H1 (cell line): ENCODE results near the gene ITGA3. TPM values are rescaled to one million over a fixed set of nuclear protein-coding genes. Genes with fewer than 3 reads are reported as not detected.

ENCODE experiments used
- CTCF ChIA-PET: fragments of 300-600 bp; sonication (Branson Sonifier 250); formaldehyde crosslinking; loops from one replicate; lab custom pipeline; 2021; ENCODE audit not compliant: partially characterized antibody; lab: Charles Lee
- POLR2A ChIA-PET: fragments of 300-600 bp; sonication (Branson Sonifier 250); formaldehyde crosslinking; loops from one replicate; lab custom pipeline; 2021; ENCODE audit warnings: inconsistent platforms; ENCODE audit not compliant: partially characterized antibody; lab: Charles Lee
- DNase-seq, 2 experiments: peaks; one replicate each; pipeline versions ENCODE4 v3.0.0 to v3.0.0-alpha.2; 2010 to 2022; ENCODE audit warnings: low spot score in 2 of 2, low read depth in 1 of 2, mixed read lengths in 1 of 2
- FAIRE-seq: peaks from 2 replicates; lab custom pipeline; 2011; peaks lifted over from hg19 to GRCh38; lab: Jason Lieb, UNC
- H2AFZ ChIP-seq: 2 replicates; pipeline ENCODE4 v1.8.1; 2012; ENCODE audit warnings: low read length, inconsistent platforms
- H2AK5ac ChIP-seq: 2 replicates; pipeline ENCODE4 v1.6.1; 2013; ENCODE audit warnings: low read depth, low read length
- H2BK120ac ChIP-seq: replicated peaks from 2 replicates; pipeline ENCODE3; 2013; ENCODE audit warnings: low read depth, low read length, inconsistent platforms
- H2BK12ac ChIP-seq: 2 replicates; pipeline ENCODE4 v1.6.1; 2013; ENCODE audit warnings: low read depth, low read length
- H2BK15ac ChIP-seq: 2 replicates; pipeline ENCODE4 v1.6.1; 2013; ENCODE audit warnings: low read length
- H2BK20ac ChIP-seq: 2 replicates; pipeline ENCODE4 v1.6.1; 2013; ENCODE audit warnings: low read length
- H2BK5ac ChIP-seq: 2 replicates; pipeline ENCODE4 v1.6.1; 2013; ENCODE audit warnings: low read depth, low read length
- H3K14ac ChIP-seq: 2 replicates; pipeline ENCODE4 v1.6.1; 2013; ENCODE audit warnings: inconsistent platforms; ENCODE audit not compliant: insufficient read length
- H3K18ac ChIP-seq: 2 replicates; pipeline ENCODE4 v1.6.1; 2013; ENCODE audit warnings: low read length; ENCODE audit errors: extremely low read depth
- H3K23ac ChIP-seq: 2 replicates; pipeline ENCODE4 v1.6.1; 2013; ENCODE audit warnings: inconsistent platforms; ENCODE audit not compliant: insufficient read length
- H3K23me2 ChIP-seq: 2 replicates; pipeline ENCODE4 v1.6.1; 2013; ENCODE audit warnings: low read depth, low read length
- H3K27ac ChIP-seq: 2 replicates; pipeline ENCODE4 v1.6.1; 2011; ENCODE audit warnings: low read depth, low read length, inconsistent platforms
- H3K27me3 ChIP-seq, 4 experiments: replicated peaks in 1 of 4; 1 replicate in 1 of 4; 2 replicates in 3 of 4; pipeline versions ENCODE4 v1.6.1 to v1.8.1; 2011 to 2013; ENCODE audit warnings: low read length in 3 of 4, mild to moderate bottlenecking in 3 of 4, inconsistent platforms in 2 of 4, mixed read lengths in 2 of 4, moderate library complexity in 1 of 4; ENCODE audit not compliant: control insufficient read depth in 3 of 4, insufficient read depth in 3 of 4; ENCODE audit errors: extremely low read depth in 1 of 4
- H3K36me3 ChIP-seq, 4 experiments: 2 replicates each; pipeline versions ENCODE4 v1.6.1 to v1.8.1; 2011 to 2013; ENCODE audit warnings: mild to moderate bottlenecking in 4 of 4, low read length in 3 of 4, moderate library complexity in 2 of 4, control low read depth in 1 of 4, inconsistent platforms in 1 of 4; ENCODE audit not compliant: insufficient read depth in 4 of 4, control insufficient read depth in 2 of 4
- H3K4ac ChIP-seq: replicated peaks from 2 replicates; pipeline ENCODE3; 2013; ENCODE audit warnings: low read length, low read depth, mixed read lengths, inconsistent platforms; ENCODE audit not compliant: insufficient read length
- H3K4me1 ChIP-seq, 4 experiments: replicated peaks in 1 of 4; 1 replicate in 1 of 4; 2 replicates in 3 of 4; pipeline versions ENCODE4 v1.6.1 to v1.8.1; 2011 to 2013; ENCODE audit warnings: low read length in 3 of 4, inconsistent platforms in 2 of 4, mixed read lengths in 1 of 4; ENCODE audit not compliant: insufficient read depth in 4 of 4, control insufficient read depth in 3 of 4
- H3K4me2 ChIP-seq, 2 experiments: 2 replicates each; pipeline versions ENCODE4 v1.6.1 to v1.8.1; 2011 to 2013; ENCODE audit warnings: low read depth in 2 of 2, low read length in 2 of 2, control low read depth in 1 of 2, inconsistent platforms in 1 of 2, mild to moderate bottlenecking in 1 of 2; ENCODE audit not compliant: insufficient read depth in 1 of 2
- H3K4me3 ChIP-seq, 4 experiments: fragments of 200-600, 300-600 bp in 1 of 4; sonication (generic), shearing (Covaris generic), sonication (Bioruptor Twin) in 1 of 4; 2 replicates each; pipeline versions ENCODE4 v1.5.1 to v1.8.1; 2011 to 2016; ENCODE audit warnings: low read length in 4 of 4, low read depth in 3 of 4, control low read depth in 2 of 4, inconsistent platforms in 2 of 4, mild to moderate bottlenecking in 2 of 4, mixed read lengths in 1 of 4, moderate library complexity in 1 of 4; ENCODE audit not compliant: insufficient read depth in 2 of 4; ENCODE audit errors: extremely low read depth in 1 of 4
- H3K56ac ChIP-seq: replicated peaks from 2 replicates; pipeline ENCODE3; 2013; ENCODE audit warnings: low read depth, mild to moderate bottlenecking, mixed read lengths, low read length, inconsistent platforms; ENCODE audit not compliant: insufficient read length
- H3K79me1 ChIP-seq: 2 replicates; pipeline ENCODE4 v1.6.1; 2013; ENCODE audit warnings: low read depth, low read length, control low read depth
- H3K79me2 ChIP-seq, 2 experiments: 2 replicates each; pipeline versions ENCODE4 v1.6.1 to v1.8.1; 2012 to 2013; ENCODE audit warnings: low read length in 2 of 2, mild to moderate bottlenecking in 2 of 2, inconsistent platforms in 1 of 2; ENCODE audit not compliant: insufficient read depth in 2 of 2, control insufficient read depth in 1 of 2
- H3K9ac ChIP-seq, 4 experiments: replicated peaks in 1 of 4; 1 replicate in 1 of 4; 2 replicates in 3 of 4; pipeline versions ENCODE4 v1.6.1 to v1.8.1; 2011 to 2013; ENCODE audit warnings: low read depth in 3 of 4, low read length in 3 of 4, control low read depth in 2 of 4, mild to moderate bottlenecking in 2 of 4, moderate library complexity in 2 of 4, inconsistent platforms in 1 of 4; ENCODE audit errors: extremely low read depth in 1 of 4
- H3K9me3 ChIP-seq, 2 experiments: 2 replicates each; pipeline versions ENCODE4 v1.6.1 to v1.8.1; 2012 to 2013; ENCODE audit warnings: mild to moderate bottlenecking in 2 of 2, moderate library complexity in 2 of 2, control low read depth in 1 of 2, inconsistent platforms in 1 of 2, low read depth in 1 of 2, low read length in 1 of 2, mixed read lengths in 1 of 2; ENCODE audit not compliant: insufficient read depth in 2 of 2
- H4K20me1 ChIP-seq, 2 experiments: replicated peaks in 1 of 2; 2 replicates each; pipeline versions ENCODE3 to v1.8.1; 2011 to 2013; ENCODE audit warnings: inconsistent platforms in 2 of 2, low read length in 2 of 2, mild to moderate bottlenecking in 1 of 2; ENCODE audit not compliant: insufficient read depth in 2 of 2, control insufficient read depth in 1 of 2
- H4K5ac ChIP-seq: 2 replicates; pipeline ENCODE4 v1.6.1; 2013; ENCODE audit warnings: low read length, low read depth, mixed read lengths, inconsistent platforms; ENCODE audit not compliant: insufficient read length
- H4K8ac ChIP-seq: 2 replicates; pipeline ENCODE4 v1.8.0; 2013; ENCODE audit warnings: mild to moderate bottlenecking, moderate library complexity, low read length, inconsistent platforms; ENCODE audit not compliant: insufficient read depth; ENCODE audit errors: extremely low read depth
- H4K91ac ChIP-seq: replicated peaks from 2 replicates; pipeline ENCODE3; 2013; ENCODE audit warnings: low read length, mixed read lengths, inconsistent platforms; ENCODE audit not compliant: insufficient read length
- CBX8 ChIP-seq: fragments of 300-800, 300-1000 bp; sonication (generic); IDR thresholded peaks from 2 replicates; pipeline ENCODE4 v1.7.1; 2016; ENCODE audit warnings: low read depth, low read length, borderline replicate concordance
- CTBP2 ChIP-seq: IDR thresholded peaks from 2 replicates; pipeline ENCODE4 v1.7.0; 2011; ENCODE audit warnings: borderline replicate concordance, mild to moderate bottlenecking, moderate library complexity, mixed read lengths, low read length; ENCODE audit not compliant: insufficient read depth, insufficient read length
- CTCF ChIP-seq, 3 experiments: IDR thresholded peaks; 1 replicate in 2 of 3; 2 replicates in 1 of 3; pipeline versions ENCODE4 v1.5.1 to v1.6.1; 2011; ENCODE audit warnings: low read length in 3 of 3, mild to moderate bottlenecking in 3 of 3, inconsistent platforms in 2 of 3, low read depth in 1 of 3, moderate library complexity in 1 of 3; ENCODE audit not compliant: insufficient read depth in 1 of 3; ENCODE audit errors: control extremely low read depth in 1 of 3
- EZH2 ChIP-seq: fragments of 200-600 bp; sonication (generic); IDR thresholded peaks from 2 replicates; pipeline ENCODE4 v1.7.1; 2012; ENCODE audit warnings: low read depth, mild to moderate bottlenecking, moderate library complexity, low read length, inconsistent platforms; ENCODE audit not compliant: severe bottlenecking
- JUN ChIP-seq: IDR thresholded peaks from 2 replicates; pipeline ENCODE4 v1.6.1; 2011; ENCODE audit warnings: low read depth, mild to moderate bottlenecking, improper control_type of control experiment, low read length
- WGBS, 2 experiments: shearing (Covaris generic) in 1 of 2; methylation state at CpG; one replicate each; pipeline versions ENCODE4 v1.1.6 to v1.1.7; 2013 to 2015; ENCODE audit warnings: low lambda C conversion rate in 2 of 2, mixed read lengths in 2 of 2, inconsistent platforms in 1 of 2, low coverage in 1 of 2, missing lambda C conversion rate in 1 of 2; ENCODE audit not compliant: insufficient replicate concordance in 2 of 2, insufficient coverage in 1 of 2, insufficient read length in 1 of 2; ENCODE audit errors: extremely low coverage in 1 of 2, missing lambda C conversion rate in 1 of 2; 5-methylcytosine and 5-hydroxymethylcytosine counted together
- polyA plus RNA-seq, 7 experiments: library from polyadenylated mRNA; depleted of rRNA in 3 of 7; stranded (reverse) in 5 of 7; unstranded in 2 of 7; fragments of >200 nt in 5 of 7; fragments of 200-250 nt in 2 of 7; gene quantifications; 1 replicate in 5 of 7; 2 replicates in 1 of 7; 4 replicates in 1 of 7; pipeline versions ENCODE4 v1.2.1 to v1.2.3, GENCODE V29; 2011 to 2013; ENCODE audit warnings: missing spikeins in 2 of 7, mixed read lengths in 2 of 7
- total RNA-seq: library from RNA; stranded (reverse); fragmentation: NEBNext Ultra II Directional; extraction: Animal tissue kit (Norgen Biotek cat#: 25700); gene quantifications from 2 replicates; pipeline ENCODE4 v1.2.1, GENCODE V29; 2021

Gene ITGA3
- total and polyA plus RNA-seq, 2 of the 8 experiments (the other 6 are each of a cell fraction or from before 2014, with no cell fraction given) = 24.0 to 24.2 TPM

- FAIRE-seq = no peak
- WGBS, 2 experiments = 64% methylated on average over 8 of the region's 8 CpGs; no CpG with 5 or more reads in 1 of the 2 experiments
Measured at GRCh38 chr17:50023520-50023919, 32.4 kb upstream of the ITGA3 start.

More at GRCh38 chr17:50023520-50023919, 32.4 kb upstream of the ITGA3 start:
- Histone ChIP-seq H3K79me1 (no peaks in the 10 kb centered on the region), H2BK20ac (no peak overlapping the region), H2BK120ac (no peak overlapping the region), H3K18ac (no peak overlapping the region), H3K4ac (no peak overlapping the region), H2BK12ac (no peak overlapping the region), H3K36me3 (no peaks in the 10 kb centered on the region), H3K4me3 (no peak overlapping the region), H4K8ac (no peak overlapping the region), H3K27me3 (0 out of 7 replicates have a peak, but pooled peaks cover 0 to under 1% (median 0%) of the 10 kb centered on the region in 4 experiments), H2AFZ (no peak overlapping the region), H4K5ac (no peak overlapping the region), H3K4me2 (no peak overlapping the region), H2BK15ac (no peak overlapping the region), H3K14ac (no peak overlapping the region), H3K9me3 (peaks cover 5 to 18% of the 10 kb centered on the region in 2 experiments; a peak in 3 of 4 replicates), H3K56ac (no peak overlapping the region), H2AK5ac (no peak overlapping the region), H3K23ac (no peak overlapping the region), H3K27ac (no peak overlapping the region), H3K4me1 (peaks cover 0 to 14% (median 10%) of the 10 kb centered on the region in 4 experiments; a peak in 6 of 7 replicates), H4K91ac (no peak overlapping the region), H4K20me1 (peaks cover 0 to 2% of the 10 kb centered on the region in 2 experiments), H3K23me2 (no peaks in the 10 kb centered on the region; the same call in 1 of the 2 replicates), H3K9ac (no peak overlapping the region), H2BK5ac (no peak overlapping the region), H3K79me2 (no peaks in the 10 kb centered on the region)
- DNase-seq = no peak
- CTCF ChIA-PET = no interaction called here
- TF ChIP-seq CTBP2 (no peak), EZH2 (no peak), JUN (peak; percentile 66; the same call in 1 of the 2 replicates), CTCF (IDR thresholded peaks at IDR 0.05; ENCODE audit: control extremely low read depth in 1 of 3, insufficient read depth in 1 of 3, low read depth in 1 of 3, low read length in 3 of 3) (no peak), CBX8 (no peak)
- POLR2A ChIA-PET = no interaction called here
